ENCODE results near the gene LARGE1.

LARGE1 gene

GRCh38 chr22:33770723-33771122 lies 149.6 kb downstream of the LARGE1 start:
- no peak overlapping the region for H3K9ac ChIP-seq (ENCODE audit: low read depth, low read length)
- peaks cover 4% of the 10 kb centered on the region; the same call in 1 of the 2 replicates for H3K4me1 ChIP-seq (ENCODE audit: insufficient read depth, low read length)
- no peaks in the 10 kb centered on the region; the same call in 1 of the 2 replicates for H3K9me3 ChIP-seq (ENCODE audit: control insufficient read depth, insufficient read depth, low read length)
- H3K36me3 ChIP-seq (ENCODE audit: insufficient read depth, low read length), result no peaks in the 10 kb centered on the region

DNA sequence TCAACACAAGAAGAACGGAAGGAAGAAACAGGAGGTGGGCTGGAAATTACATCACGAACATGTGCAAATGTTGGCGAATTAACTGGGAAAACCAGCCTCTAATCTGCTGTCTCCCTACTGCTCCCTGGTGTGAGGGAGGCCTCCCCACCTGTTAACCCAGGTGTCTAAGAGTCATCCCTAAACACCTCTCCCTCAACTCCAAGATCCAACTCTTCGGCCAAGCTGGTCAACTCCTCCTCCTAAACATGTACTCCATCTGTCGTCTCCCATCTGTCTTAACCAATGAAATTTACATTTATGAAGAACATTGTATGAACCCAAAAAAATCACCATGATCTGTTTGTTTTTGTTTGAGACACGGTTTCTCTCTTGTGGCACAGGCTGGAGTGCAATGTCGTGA lies 154.2 kb downstream of the LARGE1 start:
- H3K9ac ChIP-seq (ENCODE audit: low read depth, low read length), result no peak overlapping the region
- H3K36me3 ChIP-seq (ENCODE audit: insufficient read depth, low read length), result no peaks in the 10 kb centered on the region
- H3K4me1 ChIP-seq (ENCODE audit: insufficient read depth, low read length), result no peaks in the 10 kb centered on the region
- no peaks in the 10 kb centered on the region for H3K9me3 ChIP-seq (ENCODE audit: control insufficient read depth, insufficient read depth, low read length)

GRCh38 chr22:33758961-33759360 lies 161.3 kb downstream of the LARGE1 start:
- no peaks in the 10 kb centered on the region for H3K9me3 ChIP-seq (ENCODE audit: control insufficient read depth, insufficient read depth, low read length)
- H3K36me3 ChIP-seq (ENCODE audit: insufficient read depth, low read length), result no peaks in the 10 kb centered on the region
- peaks cover 17% of the 10 kb centered on the region; the same call in 1 of the 2 replicates for H3K4me1 ChIP-seq (ENCODE audit: insufficient read depth, low read length)

DNA sequence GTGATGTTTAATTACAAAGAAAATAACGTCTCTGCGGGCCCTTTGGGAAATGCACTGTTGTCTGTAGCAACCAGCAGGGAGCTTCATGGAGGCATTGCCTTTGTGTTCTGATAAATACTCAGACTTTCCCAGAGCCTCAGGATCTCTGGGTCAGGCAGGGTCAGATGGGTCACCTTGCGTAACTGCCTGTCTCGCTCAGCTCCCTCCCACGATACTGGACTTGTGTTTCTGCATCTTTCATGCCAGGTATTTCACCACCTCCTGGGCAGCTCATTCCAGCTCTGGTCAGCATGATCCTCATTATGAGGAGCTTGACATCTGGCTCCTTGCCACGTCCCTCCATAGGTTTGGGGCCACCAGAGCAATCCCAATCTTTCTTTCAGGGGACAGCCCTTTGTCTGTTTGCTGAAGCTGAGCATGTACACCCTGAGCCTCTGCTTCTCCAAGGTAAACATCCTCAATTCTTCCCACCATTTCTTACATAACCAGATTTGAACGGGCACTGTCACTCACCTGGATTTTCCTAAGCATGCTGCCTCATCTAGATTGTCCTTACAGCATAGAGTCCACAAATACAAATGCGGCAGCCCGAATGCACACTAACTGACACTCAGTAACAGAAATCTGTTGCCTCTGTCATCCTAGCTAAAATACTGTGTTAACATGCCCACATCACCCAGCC lies 162.3 kb downstream of the LARGE1 start:
- peaks cover 17% of the 10 kb centered on the region; the same call in 1 of the 2 replicates for H3K4me1 ChIP-seq (ENCODE audit: insufficient read depth, low read length)
- no peak overlapping the region for H3K9ac ChIP-seq (ENCODE audit: low read depth, low read length)
- no peaks in the 10 kb centered on the region for H3K36me3 ChIP-seq (ENCODE audit: insufficient read depth, low read length)
- no peaks in the 10 kb centered on the region for H3K9me3 ChIP-seq (ENCODE audit: control insufficient read depth, insufficient read depth, low read length)

More at GRCh38 chr22:33758961-33759360, 161.3 kb downstream of the LARGE1 start:
- H3K9ac ChIP-seq (ENCODE audit: low read depth, low read length), result no peak overlapping the region

GRCh38 chr22:33757041-33757801 lies 163.1 kb downstream of the LARGE1 start:
- Histone ChIP-seq H3K4me1 (ENCODE audit: insufficient read depth, low read length) (peaks cover 17% of the 10 kb centered on the region; the same call in 1 of the 2 replicates), H3K9ac (ENCODE audit: low read depth, low read length) (no peak overlapping the region), H3K9me3 (ENCODE audit: control insufficient read depth, insufficient read depth, low read length) (no peaks in the 10 kb centered on the region), H3K36me3 (ENCODE audit: insufficient read depth, low read length) (no peaks in the 10 kb centered on the region)

DNA sequence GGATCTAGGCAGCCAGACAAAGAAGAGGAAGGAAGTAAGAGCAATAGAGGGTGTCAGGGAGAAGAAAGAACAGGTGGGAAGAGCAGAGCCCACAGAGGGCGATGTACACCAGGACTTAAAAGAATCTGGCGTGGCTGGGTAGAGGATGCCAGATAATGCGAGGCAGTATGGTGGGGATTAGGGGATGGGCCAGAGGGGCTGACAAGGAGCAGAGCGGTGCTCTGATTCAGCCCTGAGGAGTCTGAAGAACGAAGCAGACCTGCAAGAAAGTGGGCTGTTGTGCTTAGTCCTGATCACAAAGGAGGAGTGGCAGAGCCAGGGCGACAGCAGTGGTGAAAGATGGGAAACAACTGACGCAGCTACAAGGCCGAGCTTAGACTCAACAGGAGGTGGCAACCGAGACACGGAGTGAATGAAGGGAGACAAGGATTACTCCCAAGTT lies 163.7 kb downstream of the LARGE1 start:
- Histone ChIP-seq H3K36me3 (ENCODE audit: insufficient read depth, low read length) (no peaks in the 10 kb centered on the region), H3K9me3 (ENCODE audit: control insufficient read depth, insufficient read depth, low read length) (no peaks in the 10 kb centered on the region), H3K4me1 (ENCODE audit: insufficient read depth, low read length) (peaks cover 17% of the 10 kb centered on the region; the same call in 1 of the 2 replicates), H3K9ac (ENCODE audit: low read depth, low read length) (no peak overlapping the region)

DNA sequence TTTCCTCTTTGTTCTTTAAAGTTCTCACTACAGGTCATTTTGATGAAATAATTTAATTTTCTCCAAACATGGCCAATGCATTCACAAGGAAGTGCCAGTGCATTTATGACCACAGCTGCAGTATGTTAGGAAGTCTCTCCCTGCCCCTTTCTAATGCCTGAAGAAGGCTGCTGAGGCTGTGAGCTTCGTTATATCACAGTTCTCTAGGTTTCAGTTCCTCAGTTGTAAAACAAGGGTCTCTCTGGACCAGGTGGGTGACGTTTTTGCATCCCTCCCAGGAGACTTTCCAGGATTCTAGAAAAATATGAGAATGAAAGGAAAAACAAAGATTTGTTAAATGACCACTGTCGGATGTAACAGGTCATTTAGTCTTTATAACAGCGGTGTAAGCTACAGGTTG lies 171.6 kb downstream of the LARGE1 start:
- no peak overlapping the region for H3K9ac ChIP-seq (ENCODE audit: low read depth, low read length)
- no peaks in the 10 kb centered on the region for H3K4me1 ChIP-seq (ENCODE audit: insufficient read depth, low read length)
- no peaks in the 10 kb centered on the region for H3K9me3 ChIP-seq (ENCODE audit: control insufficient read depth, insufficient read depth, low read length)
- H3K36me3 ChIP-seq (ENCODE audit: insufficient read depth, low read length), result no peaks in the 10 kb centered on the region

- Histone ChIP-seq H3K4me1 (ENCODE audit: insufficient read depth, low read length) (no peaks in the 10 kb centered on the region), H3K9ac (ENCODE audit: low read depth, low read length) (no peak overlapping the region), H3K36me3 (ENCODE audit: insufficient read depth, low read length) (no peaks in the 10 kb centered on the region), H3K9me3 (ENCODE audit: control insufficient read depth, insufficient read depth, low read length) (no peaks in the 10 kb centered on the region)
Measured at GRCh38 chr22:33747576-33748180, 172.6 kb downstream of the LARGE1 start.

DNA sequence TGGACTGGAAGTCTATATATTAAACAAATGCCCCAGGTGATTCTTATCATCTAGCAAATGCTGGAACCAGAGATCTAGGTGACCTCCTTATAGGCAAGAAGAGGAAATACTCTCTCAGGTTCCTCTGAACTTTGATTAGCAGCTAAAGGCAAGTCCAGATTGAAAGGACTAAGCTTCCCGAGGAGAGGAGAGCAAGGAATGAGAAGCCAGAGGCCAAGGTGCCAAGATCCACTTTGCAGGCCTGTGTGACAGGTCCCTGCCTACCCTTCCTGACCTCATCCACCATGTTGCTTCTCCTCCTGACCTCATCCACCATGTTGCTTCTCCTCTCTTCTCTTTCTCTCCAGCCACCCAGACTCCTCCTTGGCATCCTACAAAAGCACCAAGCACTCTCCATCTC lies 173.2 kb downstream of the LARGE1 start:
- H3K9me3 ChIP-seq (ENCODE audit: control insufficient read depth, insufficient read depth, low read length), result no peaks in the 10 kb centered on the region
- H3K9ac ChIP-seq (ENCODE audit: low read depth, low read length), result no peak overlapping the region
- no peaks in the 10 kb centered on the region for H3K4me1 ChIP-seq (ENCODE audit: insufficient read depth, low read length)
- H3K36me3 ChIP-seq (ENCODE audit: insufficient read depth, low read length), result no peaks in the 10 kb centered on the region

GRCh38 chr22:33746501-33746928 lies 173.8 kb downstream of the LARGE1 start:
- no peaks in the 10 kb centered on the region for H3K36me3 ChIP-seq (ENCODE audit: insufficient read depth, low read length)
- no peaks in the 10 kb centered on the region for H3K4me1 ChIP-seq (ENCODE audit: insufficient read depth, low read length)
- H3K9me3 ChIP-seq (ENCODE audit: control insufficient read depth, insufficient read depth, low read length), result no peaks in the 10 kb centered on the region
- no peak overlapping the region for H3K9ac ChIP-seq (ENCODE audit: low read depth, low read length)

DNA sequence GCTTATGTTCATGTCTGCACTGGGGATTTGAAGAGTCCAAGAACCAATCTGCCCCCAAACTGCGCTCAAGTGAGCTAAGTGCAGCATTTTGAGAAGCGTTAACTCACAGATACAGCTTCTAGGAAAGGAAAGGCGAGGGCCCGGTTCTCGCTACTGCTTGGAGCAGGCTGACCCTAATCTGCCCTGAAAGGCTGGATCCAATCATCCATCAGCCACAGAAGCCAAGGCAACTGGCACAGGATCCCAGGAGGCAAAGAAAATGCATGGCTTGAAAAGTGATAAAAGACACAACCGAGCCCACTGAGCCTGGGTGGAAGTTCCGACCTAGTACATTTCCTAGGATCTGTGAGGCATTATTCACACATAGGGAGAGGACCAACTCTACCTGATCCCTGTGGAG lies 174.8 kb downstream of the LARGE1 start:
- no peaks in the 10 kb centered on the region for H3K4me1 ChIP-seq (ENCODE audit: insufficient read depth, low read length)
- no peaks in the 10 kb centered on the region for H3K9me3 ChIP-seq (ENCODE audit: control insufficient read depth, insufficient read depth, low read length)
- H3K36me3 ChIP-seq (ENCODE audit: insufficient read depth, low read length), result no peaks in the 10 kb centered on the region
- no peak overlapping the region for H3K9ac ChIP-seq (ENCODE audit: low read depth, low read length)

DNA sequence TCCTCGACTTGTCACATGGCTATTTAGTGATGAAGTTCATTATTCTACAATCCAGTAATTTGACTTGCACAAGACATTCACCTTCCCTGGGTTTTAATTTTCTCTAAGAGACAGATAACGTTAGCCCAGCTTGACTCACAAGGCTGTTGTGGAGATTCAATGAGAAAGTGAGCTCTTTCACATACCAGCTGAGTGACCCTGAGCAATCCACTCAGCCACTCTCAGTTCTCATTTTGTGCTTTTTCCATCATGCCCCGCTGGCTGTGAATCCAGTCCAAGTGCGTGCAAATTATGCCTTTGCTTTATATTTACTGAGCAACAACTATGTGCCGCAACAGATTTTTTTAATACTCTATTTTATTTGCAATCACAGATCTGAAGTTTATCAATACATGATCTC lies 176.5 kb downstream of the LARGE1 start:
- H3K36me3 ChIP-seq (ENCODE audit: insufficient read depth, low read length), result no peaks in the 10 kb centered on the region
- H3K4me1 ChIP-seq (ENCODE audit: insufficient read depth, low read length), result peaks cover 9% of the 10 kb centered on the region; the same call in 1 of the 2 replicates
- no peak overlapping the region for H3K9ac ChIP-seq (ENCODE audit: low read depth, low read length)
- no peaks in the 10 kb centered on the region for H3K9me3 ChIP-seq (ENCODE audit: control insufficient read depth, insufficient read depth, low read length)

- 0 out of 2 replicates have a peak, but pooled peaks cover 5% of the 10 kb centered on the region for H3K36me3 ChIP-seq (ENCODE audit: insufficient read depth, low read length)
- peaks cover 9% of the 10 kb centered on the region; the same call in 1 of the 2 replicates for H3K4me1 ChIP-seq (ENCODE audit: insufficient read depth, low read length)
- H3K9me3 ChIP-seq (ENCODE audit: control insufficient read depth, insufficient read depth, low read length), result no peaks in the 10 kb centered on the region
- H3K9ac ChIP-seq (ENCODE audit: low read depth, low read length), result no peak overlapping the region
Measured at GRCh38 chr22:33741025-33741424, 179.3 kb downstream of the LARGE1 start.

- Histone ChIP-seq H3K9ac (ENCODE audit: low read depth, low read length) (no peak overlapping the region), H3K9me3 (ENCODE audit: control insufficient read depth, insufficient read depth, low read length) (no peaks in the 10 kb centered on the region)
Measured at GRCh38 chr22:33739516-33739915, 180.8 kb downstream of the LARGE1 start.

More at GRCh38 chr22:33739516-33739915, 180.8 kb downstream of the LARGE1 start:
- H3K4me1 ChIP-seq (ENCODE audit: insufficient read depth, low read length), result peaks cover 9% of the 10 kb centered on the region; the same call in 1 of the 2 replicates
- H3K36me3 ChIP-seq (ENCODE audit: insufficient read depth, low read length), result 0 out of 2 replicates have a peak, but pooled peaks cover 5% of the 10 kb centered on the region

Measured in ES-I3 (cell line).